Kidney epithelial cell (primary cell): ENCODE data around the gene SPEM2. TPM values are rescaled to one million over a fixed set of nuclear protein-coding genes. Genes with fewer than 3 reads are reported as not detected.

Experiments
- DNase-seq: peaks from one replicate; pipeline ENCODE4 v3.0.0-alpha.2; 2010; ENCODE audit warnings: low read depth
- H3K27me3 ChIP-seq: 2 replicates; pipeline ENCODE4 v1.6.0; 2011; ENCODE audit warnings: low read length; ENCODE audit not compliant: control insufficient read depth, insufficient read depth
- H3K36me3 ChIP-seq: 2 replicates; pipeline ENCODE4 v1.5.1; 2011; ENCODE audit warnings: low read length; ENCODE audit not compliant: control insufficient read depth, insufficient read depth
- H3K4me3 ChIP-seq: 2 replicates; pipeline ENCODE4 v1.5.1; 2011; ENCODE audit warnings: low read depth, mild to moderate bottlenecking, control low read depth, low read length
- total RNA-seq: library from RNA; depleted of rRNA; stranded (reverse); fragments of >200 nt; gene quantifications from 2 replicates; pipeline ENCODE4 v1.2.3, GENCODE V29; 2015
- TF ChIP-seq, protein P1 (sequence below): IDR thresholded peaks from 2 replicates; pipeline ENCODE4 v1.5.1; 2011; ENCODE audit warnings: mild to moderate bottlenecking, moderate library complexity, low read length, control low read depth, inconsistent platforms; ENCODE audit not compliant: insufficient read depth, poor library complexity, severe bottlenecking

The SPEM2 gene
- total RNA-seq, 1 donor from 2014 or later = not detected

DNA sequence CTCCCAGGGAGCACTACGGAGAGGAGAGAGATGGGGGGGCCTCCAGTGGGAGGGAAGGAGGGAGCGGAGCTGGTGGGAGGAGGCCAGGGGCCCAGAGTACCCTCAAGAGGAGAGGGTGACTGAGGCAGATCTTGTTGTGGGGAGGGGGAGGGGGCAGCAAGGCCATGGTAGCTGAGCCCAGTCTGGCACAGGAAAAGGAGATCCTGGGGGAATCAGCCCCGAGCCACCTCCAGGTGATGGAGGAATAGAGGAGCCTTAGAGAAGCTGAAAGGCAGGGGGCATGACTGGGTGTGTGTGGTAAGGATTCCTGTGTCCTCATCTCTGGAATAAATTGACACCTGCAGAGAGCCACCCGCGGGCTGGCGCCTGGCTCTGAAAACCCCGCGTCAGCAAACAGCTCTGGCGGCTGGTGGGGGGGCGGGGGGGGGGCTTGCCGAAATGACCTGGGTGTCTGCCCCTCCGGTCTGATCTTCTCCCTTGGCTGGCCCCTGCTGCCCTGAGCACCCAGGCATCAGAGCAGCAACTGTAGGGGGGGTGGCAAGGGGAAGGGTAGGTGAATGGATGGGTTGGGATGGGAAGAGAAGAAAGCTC, 19.1 kb upstream of the SPEM2 start:
- Histone ChIP-seq H3K27me3 (no peaks in the 10 kb centered on the region), H3K36me3 (no peaks in the 10 kb centered on the region), H3K4me3 (no peak overlapping the region)
- DNase-seq = no peak
- TF ChIP-seq, protein P1, sequence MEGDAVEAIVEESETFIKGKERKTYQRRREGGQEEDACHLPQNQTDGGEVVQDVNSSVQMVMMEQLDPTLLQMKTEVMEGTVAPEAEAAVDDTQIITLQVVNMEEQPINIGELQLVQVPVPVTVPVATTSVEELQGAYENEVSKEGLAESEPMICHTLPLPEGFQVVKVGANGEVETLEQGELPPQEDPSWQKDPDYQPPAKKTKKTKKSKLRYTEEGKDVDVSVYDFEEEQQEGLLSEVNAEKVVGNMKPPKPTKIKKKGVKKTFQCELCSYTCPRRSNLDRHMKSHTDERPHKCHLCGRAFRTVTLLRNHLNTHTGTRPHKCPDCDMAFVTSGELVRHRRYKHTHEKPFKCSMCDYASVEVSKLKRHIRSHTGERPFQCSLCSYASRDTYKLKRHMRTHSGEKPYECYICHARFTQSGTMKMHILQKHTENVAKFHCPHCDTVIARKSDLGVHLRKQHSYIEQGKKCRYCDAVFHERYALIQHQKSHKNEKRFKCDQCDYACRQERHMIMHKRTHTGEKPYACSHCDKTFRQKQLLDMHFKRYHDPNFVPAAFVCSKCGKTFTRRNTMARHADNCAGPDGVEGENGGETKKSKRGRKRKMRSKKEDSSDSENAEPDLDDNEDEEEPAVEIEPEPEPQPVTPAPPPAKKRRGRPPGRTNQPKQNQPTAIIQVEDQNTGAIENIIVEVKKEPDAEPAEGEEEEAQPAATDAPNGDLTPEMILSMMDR = no peak

DNA sequence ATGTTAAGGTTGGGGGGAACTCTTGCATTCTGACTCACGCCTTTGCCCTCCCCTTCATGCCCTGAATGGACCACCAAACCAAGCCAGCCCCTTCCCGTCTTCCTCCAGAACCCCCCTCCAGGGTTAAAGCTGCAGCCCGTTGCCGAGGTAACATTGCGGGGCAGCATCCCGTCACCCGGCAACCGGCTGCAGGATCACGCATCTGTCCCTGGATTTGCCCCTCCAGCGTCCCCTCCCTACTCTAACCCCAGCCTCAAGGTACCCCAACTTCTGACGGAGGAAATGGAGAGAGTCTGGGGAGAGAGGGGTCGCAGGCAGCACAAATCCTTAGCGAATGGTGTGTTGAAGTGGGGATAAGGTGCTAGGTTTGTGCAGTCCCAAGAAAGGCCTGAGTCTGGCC, 18.3 kb upstream of the SPEM2 start:
- H3K4me3 ChIP-seq = no peak overlapping the region
- no peaks in the 10 kb centered on the region for H3K27me3 ChIP-seq
- H3K36me3 ChIP-seq = no peaks in the 10 kb centered on the region
- DNase-seq = no peak
- TF ChIP-seq, protein P1 = no peak

DNA sequence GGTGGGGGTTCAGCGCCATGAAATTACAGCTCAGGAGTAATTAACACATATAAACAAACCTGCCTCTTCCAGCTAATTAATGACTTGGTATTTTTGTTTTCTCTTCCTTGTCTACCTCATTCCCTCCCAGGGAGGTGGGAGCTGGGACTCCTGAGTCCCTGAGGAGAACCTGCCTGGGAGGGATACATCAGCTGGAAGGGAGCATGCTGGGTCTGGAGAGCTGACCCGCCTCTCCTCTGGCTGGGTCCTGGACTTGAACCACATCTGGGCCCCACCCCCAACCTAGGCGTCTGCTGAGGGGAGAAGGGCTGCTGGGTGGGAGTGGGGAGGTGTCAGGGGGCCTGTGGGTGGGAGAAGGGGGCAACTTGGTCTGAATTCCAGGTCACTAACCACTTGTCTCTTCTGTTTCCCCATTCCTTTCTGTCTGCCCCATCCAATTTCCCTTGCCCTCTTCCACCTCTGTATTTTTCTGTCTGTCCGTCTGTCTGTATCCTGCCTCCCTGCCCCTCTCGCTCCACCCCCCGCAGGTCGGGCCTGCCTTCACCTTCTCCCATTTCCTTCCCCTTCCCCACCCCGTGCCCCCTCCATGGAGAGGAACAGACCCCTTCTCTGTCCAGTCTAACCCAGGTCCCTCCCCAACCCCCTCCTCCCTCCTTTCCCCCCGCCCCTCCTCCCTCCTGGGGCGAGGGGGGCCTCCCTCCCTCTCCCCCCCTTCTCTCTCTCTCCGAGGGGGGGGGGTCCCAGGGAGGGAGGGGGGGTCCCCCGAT, 17.7 kb upstream of the SPEM2 start, which contains the start of gene NLGN2:
Gene NLGN2 (plus strand): TSS at position 361 of the 767 bp plus-strand sequence. CDS start 411 bp downstream, outside the sequence.
- no peak for DNase-seq
- H3K36me3 ChIP-seq = no peaks in the 10 kb centered on the region
- H3K4me3 ChIP-seq = no peak within 1 kb of the TSS
- TF ChIP-seq, protein P1 = no peak
- H3K27me3 ChIP-seq = no peaks in the 10 kb centered on the region

DNA sequence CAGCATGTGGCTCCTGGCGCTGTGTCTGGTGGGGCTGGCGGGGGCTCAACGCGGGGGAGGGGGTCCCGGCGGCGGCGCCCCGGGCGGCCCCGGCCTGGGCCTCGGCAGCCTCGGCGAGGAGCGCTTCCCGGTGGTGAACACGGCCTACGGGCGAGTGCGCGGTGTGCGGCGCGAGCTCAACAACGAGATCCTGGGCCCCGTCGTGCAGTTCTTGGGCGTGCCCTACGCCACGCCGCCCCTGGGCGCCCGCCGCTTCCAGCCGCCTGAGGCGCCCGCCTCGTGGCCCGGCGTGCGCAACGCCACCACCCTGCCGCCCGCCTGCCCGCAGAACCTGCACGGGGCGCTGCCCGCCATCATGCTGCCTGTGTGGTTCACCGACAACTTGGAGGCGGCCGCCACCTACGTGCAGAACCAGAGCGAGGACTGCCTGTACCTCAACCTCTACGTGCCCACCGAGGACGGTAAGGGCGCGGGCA, 17.1 kb upstream of the SPEM2 start:
- Histone ChIP-seq H3K4me3 (no peak overlapping the region), H3K36me3 (no peaks in the 10 kb centered on the region), H3K27me3 (no peaks in the 10 kb centered on the region)
- TF ChIP-seq, protein P1 = no peak
- no peak for DNase-seq

DNA sequence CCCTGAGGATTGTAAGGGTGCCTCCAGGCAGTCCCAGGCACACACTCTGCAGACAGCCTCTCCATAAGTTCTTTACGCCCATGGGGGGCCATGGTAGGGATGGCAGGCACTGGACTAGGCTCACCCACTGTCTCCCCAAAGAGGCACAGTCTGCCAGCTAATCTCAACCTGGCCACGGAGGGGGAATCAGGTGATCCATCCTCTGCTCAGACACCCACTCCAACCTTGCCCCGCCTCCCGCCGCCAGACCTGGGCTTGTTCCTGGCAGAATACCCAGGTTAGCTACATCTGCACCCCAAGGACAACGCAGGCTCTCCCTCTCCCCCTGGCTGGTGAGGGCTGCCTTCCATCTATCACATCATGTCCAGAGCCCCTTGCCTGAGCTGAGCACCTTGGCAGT, 16.6 kb upstream of the SPEM2 start:
- TF ChIP-seq, protein P1 = no peak

More for the DNA sequence above, 16.6 kb upstream of the SPEM2 start:
- no peak overlapping the region for H3K4me3 ChIP-seq
- no peak for DNase-seq
- no peaks in the 10 kb centered on the region for H3K27me3 ChIP-seq
- H3K36me3 ChIP-seq = no peaks in the 10 kb centered on the region
